ENCODE results near the gene PRRG1.
"Not testable (repeated sequence)": the region's sequence is repeated elsewhere in the genome, so short reads cannot be mapped to it uniquely, and the experiment has no call there.

PRRG1 gene

DNA sequence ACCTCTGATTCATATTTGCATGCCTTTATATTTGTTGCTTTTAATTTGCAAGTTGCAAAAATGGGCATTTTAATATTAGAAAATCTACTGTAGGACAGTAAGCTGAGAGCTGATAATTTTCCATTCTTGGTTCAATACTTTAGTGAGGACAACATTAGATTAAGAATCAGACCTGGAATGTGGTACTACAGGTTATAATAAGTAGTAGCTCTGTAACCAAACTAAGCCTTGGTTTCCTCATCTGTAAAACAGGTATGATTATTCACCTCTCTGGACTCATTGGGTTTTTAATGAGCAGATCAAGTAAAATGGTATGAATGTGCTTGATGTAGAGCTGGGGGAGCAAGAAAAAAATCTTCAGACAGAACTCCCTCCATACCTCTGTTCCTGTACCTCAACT, 31.1 kb downstream of the PRRG1 start:
- DNase-seq, result no peak

DNA sequence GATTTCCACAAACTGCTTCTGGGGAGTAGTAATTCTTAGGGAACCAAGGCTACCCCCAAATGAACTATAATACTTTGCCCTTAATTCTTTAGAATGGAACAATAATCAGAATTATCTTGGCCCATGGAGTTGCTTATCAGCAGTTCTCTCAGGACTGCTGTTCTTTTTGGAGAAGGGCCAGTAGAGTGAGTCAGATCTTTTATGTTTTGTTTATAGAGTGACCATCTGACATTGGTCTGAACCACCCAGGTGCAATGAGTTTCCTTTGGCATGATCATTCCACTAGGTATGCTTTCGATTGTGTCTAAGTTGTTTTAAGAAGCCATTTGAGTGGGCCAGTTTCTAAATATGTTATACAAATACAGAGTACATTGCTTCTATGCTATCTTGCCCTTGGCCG, 31.8 kb downstream of the PRRG1 start:
- no peak for DNase-seq

DNA sequence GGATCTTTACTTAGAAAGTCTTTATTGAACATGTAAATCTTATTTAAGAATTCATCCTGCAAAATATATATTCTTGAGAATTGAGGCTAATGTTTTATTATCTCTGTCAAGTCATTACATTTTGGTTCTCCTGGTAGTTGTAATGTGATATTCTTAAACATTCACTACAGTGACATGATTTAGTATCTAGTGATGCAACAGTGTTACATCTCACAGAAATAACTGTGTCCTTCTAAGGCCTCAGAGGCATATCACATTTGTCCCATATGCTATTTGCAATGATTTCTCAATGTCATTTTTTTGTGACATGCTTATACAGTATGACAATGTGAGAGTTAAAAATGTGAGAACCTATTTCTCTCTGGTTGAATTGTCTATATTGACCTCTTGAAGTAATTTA, 34.1 kb downstream of the PRRG1 start:
- no peak for DNase-seq

DNA sequence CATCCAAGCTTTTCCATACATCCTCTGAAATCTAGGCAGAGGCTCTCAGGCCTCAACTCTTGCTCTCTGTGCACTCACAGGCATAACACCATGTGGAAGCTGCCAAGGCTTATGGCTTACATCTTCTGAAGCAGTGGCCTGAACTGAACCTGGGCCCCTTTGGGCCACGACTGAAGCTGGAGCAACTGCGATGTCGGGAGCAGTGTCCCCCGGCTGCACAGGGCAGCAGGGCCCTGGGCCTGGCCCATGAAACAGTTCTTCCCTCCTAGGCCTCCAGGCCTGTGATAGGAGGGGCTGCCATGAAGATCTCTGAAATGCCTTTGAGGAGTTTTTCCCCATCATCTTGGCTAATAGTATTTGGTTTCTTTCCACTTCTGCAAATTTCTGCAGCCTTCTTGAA, 39.2 kb downstream of the PRRG1 start:
- DNase-seq, result no peak

DNA sequence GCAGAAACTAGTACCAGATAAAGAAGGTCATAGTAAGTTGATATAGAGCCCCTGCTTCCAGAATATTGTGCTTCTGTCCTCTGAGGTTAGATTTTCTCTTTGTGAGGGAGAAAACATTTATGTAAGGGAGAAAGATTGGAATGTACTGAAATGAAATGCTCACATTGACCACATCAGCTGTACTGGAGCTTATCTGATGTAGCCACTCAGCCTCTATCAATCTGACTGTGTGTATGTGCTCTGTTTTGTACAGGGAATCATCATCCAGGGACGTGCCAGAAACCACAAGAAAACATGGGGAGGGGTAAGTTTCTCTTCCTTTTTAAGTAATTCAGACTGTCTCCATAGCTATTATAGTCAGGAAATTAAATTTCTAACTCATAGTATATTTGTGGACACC, 56.8 kb downstream of the PRRG1 start:
- DNase-seq, result no peak

DNA sequence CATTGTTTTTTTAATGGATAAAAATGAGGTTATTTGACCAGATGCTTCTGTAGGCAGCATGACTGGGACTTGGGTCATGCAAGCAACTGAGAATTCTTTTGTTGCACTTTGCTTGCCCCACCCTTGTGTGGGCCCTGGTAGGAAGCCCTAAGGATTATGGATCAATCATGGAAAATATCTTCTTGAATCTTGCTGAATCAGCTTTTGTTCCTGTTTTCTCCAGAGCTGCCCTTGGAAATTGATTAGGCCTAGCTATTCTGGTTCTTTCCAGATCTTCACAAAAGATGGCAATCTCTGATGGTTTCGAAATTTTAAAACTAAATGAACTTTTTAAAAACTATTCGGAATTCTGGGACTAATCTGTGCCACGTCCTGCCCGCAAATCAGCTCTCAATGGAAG, 58.6 kb downstream of the PRRG1 start:
- DNase-seq, result no peak

DNA sequence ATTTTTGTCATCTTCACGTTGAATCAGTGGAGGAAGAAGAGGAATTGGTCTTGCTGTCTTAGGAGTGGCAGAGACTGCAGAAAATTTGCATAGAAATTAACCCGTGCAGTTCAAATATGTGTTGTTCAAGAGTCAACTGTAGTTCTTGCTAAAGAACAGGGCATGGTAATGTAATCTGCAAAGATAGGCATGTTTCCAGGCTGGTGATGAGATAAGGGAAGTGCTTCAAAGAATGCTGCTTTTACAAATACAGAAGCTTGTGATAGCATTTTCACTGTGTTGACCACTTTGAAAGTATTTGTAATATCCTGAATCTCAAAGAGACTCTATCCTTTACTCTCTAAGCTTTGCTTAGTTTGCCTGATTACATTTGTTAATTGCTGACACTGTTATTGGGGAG, 60.1 kb downstream of the PRRG1 start:
- DNase-seq, result no peak

DNA sequence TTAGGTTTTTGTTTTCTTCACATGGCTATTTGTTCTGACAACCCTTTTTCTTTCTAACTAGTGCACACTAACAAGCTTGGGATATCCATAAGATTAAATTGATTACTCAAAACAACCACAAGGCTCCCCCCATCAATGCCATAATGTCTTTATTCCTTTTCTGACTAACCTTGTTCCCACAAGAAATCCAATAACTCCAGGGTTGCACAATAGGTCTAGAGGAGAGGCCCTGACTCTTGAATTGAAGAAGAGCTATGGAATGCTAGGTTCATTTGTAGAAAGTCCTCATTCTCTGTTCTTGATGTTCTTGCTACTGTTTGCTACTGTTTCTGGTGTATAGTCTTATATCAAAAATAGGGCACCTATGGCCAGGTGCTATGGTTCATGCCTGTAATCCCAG, 71.0 kb downstream of the PRRG1 start:
- DNase-seq, result no peak

DNA sequence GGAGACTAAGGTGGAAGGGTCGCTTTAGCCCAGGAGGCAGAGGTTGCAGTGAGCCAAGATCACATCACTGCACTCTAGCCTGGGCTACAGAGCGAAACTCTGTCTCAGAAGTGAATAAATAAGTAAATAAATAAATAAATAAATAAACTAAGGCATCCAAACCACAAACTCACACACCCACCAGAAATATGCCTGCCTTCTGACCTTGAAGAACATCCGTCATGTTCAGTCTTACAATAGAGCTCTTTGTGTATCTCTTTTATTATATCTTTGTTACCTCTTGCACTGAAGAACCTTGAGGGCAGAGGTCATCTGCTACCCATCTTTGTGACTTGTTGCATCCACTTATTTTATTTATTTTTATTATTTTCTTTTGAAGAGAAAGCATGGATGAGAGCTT, 71.6 kb downstream of the PRRG1 start:
- DNase-seq, result no peak

DNA sequence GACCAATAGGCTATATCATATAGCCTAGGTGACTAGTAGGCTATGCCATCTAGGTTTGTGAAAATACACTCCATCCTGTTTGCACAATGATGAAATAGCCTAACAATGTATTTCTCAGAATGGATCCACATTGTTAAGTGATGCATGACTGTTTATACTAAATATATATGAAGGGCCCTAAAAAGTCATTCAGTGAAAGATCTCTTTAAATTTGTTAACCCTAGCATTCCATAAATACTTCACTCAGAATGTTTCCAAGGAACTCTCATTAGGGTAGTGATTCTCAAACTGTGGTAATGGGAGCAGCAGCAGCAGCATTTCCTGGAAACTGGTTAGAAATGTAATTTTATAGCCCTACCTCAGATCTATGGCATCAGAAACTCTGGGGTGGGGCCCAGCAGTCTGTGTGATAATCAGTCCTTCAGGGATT, 74.9 kb downstream of the PRRG1 start:
- no peak for DNase-seq

DNA sequence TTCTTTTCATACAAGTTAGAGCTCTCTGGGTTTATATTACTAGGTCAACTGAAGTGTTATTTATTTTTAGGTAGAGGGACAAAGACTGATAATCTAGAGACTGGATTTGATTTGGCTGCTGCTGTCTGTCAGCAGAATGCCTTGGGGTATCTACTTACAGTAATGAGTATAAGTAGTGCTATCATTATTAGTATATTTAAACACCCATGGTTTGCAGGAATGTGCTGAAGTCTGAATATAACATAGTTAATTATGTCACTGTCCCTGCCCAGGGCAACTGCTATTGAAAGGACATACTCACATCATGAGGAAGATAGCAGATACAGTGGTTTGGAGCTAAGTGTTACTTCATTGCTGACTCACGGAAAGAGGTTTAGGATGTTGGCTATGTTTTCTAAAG, 76.2 kb downstream of the PRRG1 start:
- no peak for DNase-seq

DNA sequence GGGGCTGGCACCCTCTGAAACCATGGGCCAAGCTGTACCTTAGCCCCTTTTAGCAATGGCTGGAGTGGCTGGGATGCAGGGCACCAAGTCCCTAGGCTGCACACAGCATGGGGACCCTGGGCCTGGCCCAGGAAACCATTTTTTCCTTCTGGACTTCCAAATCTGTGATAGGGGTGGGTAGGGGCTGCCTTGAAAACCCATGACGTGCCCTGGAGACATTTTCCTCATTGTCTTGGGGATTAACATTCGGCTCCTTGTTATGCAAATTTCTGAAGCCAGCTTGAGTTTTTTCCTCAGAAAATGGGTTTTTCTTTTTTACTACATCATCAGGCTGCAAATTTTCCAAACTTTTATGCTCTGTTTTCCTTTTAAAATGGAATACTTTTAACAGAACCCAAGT, 79.8 kb downstream of the PRRG1 start:
- DNase-seq, result not testable (repeated sequence)

DNA sequence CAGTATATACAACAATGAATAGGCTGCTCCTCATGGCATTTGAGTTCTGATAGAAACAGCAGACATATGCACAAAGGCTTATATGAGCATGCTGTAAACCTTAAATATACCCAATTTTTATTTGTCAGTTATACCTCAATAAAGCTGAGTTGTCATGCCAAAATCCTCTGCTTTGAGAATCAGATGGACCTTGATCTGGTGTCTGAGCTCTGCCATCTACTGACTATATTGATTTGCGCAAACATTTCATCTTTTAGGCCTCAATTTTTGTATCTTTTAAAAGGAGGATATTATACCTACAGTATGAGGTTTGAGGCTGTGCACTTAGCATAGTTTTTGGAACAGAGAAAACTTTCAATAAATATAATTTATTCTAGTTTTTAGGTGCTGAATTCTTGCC, 85.2 kb downstream of the PRRG1 start:
- no peak for DNase-seq

DNA sequence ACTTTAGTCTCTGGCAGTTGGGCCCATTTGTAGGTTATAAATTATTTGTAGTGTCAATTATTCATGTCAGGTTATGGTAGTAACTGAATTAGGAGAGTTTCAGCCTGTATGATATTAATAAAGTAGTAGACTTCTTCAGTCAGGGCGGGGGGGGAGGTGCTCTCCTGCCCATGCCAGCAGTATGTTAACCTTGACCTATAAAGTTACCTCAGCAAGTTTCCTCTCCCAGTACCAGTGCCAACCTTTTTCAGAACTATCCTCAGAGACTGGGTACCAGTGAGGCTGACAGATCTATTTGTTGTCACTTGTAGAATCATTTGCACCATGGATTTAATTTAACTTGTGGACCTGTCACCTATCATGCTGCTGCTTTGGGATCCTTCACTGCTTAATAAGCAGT, 88.0 kb downstream of the PRRG1 start:
- no peak for DNase-seq

DNA sequence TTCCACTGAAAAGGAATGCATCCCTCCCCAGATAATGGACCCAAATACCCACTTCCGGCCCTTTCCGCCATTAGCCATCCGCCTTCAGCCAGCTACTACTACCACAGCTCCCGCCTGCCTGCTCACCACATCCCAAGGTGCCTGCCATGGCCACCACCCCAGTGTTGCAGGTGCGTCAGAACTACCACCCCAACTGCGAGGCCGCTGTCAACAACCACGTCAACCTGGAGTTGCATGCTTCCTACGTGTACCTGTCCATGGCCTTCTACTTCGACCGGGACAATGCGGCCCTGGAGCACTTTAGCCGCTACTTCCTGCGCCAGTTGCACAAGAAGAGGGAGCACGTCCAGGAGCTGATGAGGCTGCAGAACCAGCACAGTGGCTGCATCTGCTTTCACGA, 92.2 kb downstream of the PRRG1 start:
- no peak for DNase-seq

DNA sequence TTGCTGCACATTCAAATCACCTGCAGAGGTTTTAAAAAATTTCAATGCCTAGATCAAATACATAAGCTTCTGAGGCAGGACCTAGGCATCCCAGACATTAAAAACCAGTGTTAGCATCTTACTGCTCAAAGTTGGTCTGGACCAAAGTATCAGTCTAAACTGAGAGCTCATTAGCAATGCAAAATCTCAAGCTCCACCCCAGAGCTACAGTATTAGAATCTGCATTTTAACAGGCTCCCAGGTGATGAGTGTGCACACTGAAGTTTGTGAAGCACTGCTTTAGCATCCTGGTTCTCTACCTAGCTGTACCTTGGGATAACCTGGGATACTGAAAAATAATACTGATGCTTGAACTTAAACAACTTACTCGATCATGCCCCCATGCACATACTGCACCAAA, 96.0 kb downstream of the PRRG1 start:
- no peak for DNase-seq

DNA sequence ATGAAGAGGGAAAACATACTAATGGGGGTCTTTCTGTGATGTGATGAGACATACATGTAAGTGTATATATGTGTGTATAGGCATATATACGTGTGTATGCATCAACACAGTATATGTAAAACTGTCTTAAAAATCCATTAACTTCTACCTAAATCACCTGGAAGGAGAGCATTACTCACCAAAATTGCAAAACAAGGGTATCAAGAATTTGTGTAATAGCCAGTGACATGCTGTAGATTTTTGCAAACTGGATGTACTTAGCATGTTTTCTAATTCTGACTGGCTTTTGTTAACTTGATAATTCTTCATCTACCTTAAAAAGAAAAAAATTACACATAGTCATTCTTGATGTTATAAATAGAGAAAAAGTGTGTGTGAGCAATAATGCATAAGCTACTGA, 104.7 kb downstream of the PRRG1 start:
- no peak for DNase-seq

DNA sequence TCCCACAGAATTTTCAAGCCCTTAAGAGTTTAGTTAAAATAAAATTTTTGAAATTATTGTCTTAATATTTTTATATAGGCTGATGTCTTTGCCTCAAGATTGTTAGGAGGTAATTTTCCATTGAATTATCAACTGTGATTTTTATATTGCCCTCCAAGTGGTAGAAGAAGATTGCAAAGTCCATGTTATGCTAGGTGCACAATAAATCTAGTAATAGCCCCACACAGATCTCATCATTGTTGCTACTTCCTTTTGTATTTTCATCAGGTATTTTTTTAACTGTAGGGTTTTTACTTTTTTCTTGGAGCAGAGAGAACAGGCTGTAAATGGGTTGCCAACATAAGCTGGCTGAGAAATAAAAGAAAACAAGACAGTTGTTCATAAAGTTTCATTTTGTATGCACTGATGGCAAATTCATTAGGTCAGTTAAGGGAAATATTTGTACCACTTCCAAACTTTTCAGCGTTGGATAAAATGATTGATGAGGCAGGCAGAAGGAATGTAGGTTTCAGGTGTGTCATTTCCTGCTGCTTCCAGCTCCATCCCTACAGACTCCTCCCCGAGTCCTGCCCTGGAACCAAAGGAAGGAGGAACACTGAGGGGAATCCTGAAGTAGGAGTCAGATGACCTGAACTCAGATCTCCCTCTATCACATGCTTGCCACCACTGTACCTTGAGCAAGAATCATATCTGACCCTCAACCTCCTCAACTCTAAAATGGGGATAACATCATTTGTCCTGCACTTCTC, 105.5 kb downstream of the PRRG1 start:
- no peak for DNase-seq

DNA sequence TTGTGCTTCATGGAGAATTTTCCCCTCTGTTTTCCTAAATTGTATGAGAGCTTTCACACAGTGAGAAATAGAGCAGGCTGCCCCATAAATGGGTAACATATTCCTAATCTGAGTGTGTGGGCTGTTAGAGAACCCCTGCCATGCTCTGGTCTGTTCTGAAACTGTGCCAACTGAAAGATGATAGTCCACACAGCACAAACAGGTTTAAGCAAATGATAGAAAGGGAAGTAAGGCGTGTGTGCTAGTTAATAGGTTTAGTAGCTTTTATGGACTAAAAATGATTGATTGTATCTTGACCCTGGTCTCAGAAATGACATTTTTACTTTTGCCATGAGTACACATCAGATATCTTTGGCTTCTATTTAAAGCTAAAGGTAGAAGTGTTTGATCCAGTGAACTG, 106.2 kb downstream of the PRRG1 start:
- no peak for DNase-seq

DNA sequence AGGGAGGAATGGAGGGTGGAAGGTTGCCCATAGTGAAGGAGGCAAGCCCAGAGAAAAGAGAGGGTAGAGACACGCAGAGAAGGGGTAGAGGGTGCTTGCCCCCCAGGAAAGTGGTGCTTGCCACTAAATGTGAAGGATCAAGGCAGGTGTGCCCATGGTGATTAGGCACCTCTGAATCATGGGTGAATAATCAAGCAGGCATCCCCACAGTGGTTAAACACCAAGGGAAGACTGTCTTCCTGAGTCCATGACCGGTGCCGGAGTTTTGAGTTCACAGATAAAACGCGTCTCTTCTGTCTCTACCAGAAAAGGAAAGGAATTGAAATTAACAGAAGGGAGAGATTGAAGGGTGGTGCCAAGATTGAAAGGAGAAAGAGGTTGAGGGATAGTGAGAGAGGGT, 111.1 kb downstream of the PRRG1 start:
- DNase-seq, result not testable (repeated sequence)

DNA sequence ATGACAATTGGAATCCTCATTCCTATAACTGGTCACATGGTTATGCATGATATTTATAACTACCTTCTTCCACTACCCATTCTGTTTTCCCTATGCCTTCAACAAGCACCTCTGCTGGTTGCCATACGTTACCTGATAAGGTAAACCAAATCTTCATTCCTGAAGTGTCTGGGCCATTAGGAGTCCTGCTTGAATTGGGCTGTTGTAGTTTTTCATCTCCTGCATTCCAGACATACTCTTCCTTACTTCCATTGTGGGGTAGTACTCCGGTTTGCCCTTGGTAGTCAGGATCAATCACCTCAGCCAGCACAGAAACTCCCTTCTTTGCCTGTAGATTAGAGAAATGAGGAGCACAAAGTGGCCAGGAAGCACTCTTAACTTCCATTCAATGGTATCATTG, 113.2 kb downstream of the PRRG1 start:
- no peak for DNase-seq

DNA sequence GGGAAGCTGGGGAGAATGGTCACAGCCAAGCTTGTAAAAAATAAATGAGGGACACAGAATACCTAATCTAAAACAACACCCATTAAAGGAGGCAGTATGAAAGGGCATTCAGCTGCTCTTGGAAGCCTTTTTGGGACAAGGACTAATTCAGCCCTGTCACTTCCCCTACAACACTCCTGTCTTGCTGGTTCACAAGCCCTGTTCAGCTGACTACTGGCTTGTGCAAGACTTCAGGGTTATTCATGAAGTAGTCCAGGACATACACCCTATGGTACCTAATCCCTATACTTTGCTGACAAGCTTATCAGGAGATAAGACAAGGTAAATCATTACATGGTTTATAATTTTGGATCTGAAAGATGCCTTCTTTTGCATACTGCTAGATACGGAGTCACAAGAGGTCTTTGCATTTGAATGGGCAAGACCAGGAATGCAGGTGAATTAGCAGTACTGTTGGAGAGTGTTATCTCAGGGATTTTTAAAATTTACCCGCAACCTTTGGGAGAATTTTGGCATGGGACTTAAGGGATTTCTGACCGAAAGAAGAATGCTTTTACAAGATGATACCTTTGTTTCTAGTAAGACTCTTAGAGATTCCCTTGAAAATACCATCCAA, 119.1 kb downstream of the PRRG1 start:
- DNase-seq, result no peak

DNA sequence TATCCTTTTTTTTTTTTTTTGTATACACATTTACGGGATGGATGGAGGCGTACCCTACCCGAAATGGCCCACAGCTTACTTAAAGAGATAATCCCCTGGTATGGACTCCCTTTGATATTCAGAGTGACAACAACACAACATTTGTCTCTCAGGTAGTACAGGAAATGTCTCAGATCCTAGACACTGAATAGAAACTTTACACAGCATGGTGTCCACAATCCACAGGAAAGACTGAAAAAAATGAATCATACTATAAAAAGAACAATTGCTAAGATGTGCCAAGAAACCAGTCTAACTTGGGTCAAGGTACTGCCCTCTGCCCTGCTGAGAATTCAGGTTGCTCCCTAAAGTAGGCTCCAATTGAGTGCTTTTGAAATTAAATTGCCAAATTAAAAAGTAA, 121.5 kb downstream of the PRRG1 start:
- DNase-seq, result no peak

DNA sequence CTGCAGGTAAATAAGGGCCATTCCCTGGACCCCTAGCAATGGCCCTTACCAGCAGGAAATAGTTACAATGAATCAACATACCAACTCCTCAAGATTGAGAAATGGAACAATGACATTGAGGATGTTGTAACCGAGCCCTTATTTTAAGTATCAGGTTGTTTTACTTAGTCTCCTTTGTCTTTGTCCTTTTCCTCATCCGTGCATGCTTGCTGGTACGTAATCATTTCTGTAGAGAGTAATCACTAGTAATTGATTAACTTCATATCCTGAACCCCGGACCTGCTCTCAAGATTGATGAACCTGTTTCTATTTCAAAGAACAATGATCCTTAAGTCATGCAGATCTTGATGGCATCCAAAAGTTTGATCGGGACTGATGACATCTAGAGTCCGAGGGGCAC, 123.7 kb downstream of the PRRG1 start:
- DNase-seq, result no peak

DNA sequence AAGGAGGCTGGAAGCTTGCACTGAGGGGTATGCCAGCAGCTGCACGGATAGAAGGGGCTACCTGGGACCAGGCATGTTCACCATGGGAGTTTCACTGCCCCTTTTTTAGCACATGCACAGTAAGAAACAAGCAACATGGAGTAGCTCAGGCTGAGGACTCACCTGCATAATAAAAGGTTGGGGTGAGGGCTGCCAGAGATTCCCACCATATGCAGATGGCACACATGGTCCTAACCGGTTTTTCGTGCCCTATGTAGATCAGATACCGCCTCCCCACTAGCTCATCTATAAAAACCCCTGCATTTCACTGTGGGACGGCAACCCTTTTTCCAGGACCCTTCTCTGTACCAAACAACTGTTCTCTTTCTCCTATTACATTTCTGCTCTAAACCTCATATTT, 125.3 kb downstream of the PRRG1 start:
- no peak for DNase-seq

Data from activated naive CD4-positive, alpha-beta T cell treated with Interleukin-2 at 50 U/mL for 16 hours (primary cell).